HG03439 (cell line): ENCODE measurements around the gene IL1A.

Source experiments
- ATAC-seq: cut with Tn5 transposase; IDR thresholded peaks from one replicate; pipeline ENCODE4 v1.9.1; 2021; ENCODE audit warnings: mild to moderate bottlenecking, moderate library complexity; ENCODE audit not compliant: unreplicated experiment

The IL1A gene

DNA sequence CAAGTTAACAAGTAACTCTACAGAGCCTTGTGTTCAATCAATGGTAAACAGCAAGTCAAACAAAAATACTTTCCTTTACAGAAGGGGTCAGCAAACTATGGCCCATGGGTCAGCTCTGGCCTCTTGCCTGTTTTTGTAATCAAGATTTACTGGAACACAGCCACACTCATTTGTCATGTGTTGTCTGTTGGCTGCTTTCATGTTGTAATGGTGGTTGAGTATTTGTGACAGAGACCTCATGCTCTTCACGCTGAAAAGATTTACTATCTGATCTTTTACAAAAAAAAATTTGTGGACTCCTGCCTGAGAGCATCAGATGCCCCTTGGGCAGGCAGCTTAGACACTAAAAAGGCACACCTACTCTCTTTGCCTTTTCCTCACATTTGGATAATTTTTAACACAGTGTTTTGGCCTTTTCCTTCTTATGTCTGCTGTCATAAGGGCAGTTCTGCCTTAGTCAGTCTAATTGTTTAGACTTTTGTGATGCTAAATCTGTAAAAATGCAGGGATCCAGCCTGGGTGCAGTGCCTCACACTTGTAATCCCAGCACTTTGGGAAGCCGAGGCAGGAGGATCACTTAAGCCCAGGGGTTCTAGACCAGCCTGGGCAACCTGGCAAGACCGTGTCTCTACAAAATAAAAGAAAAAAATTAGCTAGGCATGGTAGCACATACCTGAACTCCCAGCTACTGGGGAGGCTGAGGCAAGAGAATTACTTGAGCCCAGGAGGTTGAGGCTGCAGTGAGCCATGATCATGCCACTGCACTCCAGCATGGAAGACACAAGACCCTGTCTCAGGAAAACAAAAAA, 34.0 kb upstream of the IL1A start:
- ATAC-seq: no peak

DNA sequence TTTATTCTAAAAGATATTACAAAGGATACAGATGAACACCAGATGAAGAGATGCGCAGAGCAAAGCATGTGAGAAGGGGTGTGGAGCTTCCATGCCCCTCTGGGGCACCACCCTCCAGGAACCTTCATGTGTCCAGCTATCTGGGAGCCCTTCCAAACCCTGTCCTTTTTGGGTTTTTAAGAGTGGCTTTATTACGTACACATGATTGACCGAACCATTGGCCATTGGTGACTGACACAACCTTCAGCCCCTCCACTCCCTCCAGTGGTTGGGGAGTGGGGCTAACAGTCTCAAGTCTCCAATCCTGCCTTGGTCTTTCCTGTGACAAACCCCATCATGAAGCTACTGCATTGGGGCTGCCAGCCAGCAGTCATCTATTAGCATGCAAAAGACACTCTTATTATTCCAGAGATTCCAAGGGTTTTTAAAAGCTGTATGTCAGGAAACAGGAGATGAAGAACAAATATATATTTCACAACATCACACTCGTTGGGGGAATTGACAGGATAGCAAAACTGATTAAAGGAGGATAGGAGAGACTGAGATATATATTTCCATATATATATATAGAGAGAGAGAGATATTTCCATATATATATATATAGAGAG, 32.9 kb upstream of the IL1A start:
- no peak for ATAC-seq

DNA sequence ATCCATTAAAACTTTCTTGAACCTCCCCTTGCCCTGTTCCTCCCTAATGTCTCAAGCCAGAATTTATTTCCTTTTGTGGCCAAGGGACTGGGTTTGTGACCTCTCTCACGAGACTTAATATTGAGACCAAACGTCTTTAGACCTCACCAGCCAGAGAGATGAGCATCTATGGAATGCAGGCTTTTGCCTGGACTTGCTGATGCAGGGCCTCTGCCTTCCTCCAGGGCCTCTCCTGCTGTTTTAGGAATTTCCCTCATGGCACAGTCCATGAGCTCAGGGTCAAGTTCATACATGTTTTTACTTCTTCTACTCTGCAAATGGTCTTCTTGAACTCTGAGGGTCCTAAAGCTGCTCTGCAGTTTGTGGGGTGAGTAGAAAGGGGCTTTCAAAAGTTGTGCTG, 30.0 kb upstream of the IL1A start:
- no peak for ATAC-seq

DNA sequence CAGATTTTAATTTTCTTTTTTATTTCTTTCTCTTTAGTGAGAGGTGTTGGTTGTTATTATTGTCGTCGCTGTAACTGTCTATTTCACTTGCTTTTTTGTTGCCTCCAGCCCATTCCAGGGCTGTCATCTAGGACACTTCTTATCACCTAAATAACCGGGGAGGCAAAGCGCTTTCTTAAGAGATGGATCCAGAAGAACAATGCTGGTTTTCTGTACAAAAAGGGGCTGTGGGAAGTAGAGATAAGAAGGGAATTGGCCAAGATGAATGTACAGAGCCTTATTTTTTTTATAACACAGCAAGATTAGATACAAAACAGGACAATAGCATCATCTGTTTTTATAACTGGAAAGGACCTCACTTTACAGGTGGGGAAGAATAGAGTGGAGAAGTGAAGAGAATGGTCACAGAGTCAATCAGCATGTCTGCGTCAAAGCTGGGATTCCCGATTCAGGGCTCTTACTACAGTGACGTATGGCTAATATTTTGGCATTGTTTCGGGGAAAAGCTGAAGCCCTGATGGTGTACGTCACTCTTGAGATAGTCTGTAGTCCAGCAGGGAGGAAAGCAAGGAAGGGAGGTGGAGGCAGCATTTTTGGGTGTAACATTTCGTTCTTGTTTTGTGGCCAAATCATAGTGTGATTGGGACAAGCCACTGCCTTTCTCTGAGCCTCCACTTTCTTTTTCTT, 29.1 kb upstream of the IL1A start:
- no peak for ATAC-seq

DNA sequence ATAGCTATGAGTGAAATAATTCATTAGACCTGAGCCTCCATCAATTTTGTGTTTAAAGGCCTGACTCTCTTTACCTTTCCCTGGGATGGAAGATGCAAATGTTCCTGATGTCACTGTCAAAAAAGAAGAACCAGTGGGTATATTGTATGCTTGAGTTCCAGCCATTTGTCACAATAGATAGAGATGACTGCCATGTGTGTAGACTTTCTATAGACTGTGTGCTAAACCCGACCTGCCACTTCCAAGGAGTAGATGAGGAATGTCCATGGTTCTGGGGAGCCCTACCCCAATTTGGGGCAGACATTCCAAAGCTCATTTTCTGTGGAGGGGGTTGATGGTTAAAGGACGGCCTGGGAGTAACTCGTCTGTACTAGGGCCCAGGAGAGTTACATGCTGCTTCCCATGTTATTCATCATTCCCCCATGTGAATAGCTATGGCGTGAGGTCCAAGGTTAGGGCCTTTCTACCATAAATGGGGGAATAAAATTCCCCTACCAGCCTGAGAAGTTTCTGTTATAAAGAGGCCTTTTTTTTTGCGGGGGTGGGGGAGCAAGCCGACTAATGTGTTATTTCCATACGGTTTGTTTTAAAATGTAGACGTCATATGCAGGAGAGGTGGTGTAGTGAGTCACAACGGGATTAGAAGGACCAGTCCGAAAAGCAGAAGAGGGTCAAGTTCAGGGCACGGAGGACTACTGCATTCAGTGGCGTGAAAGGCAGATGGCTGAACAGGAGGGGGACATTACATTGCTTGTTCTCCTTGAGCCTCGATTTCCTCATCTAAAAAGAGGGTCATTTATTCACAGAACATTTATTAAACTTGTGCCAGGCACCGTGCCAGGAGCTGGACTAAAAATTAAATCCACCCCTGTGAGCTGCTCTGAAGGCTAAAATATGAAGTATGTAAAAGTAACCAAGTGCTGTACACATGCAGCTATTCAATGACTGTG, 28.3 kb upstream of the IL1A start:
- ATAC-seq: no peak

DNA sequence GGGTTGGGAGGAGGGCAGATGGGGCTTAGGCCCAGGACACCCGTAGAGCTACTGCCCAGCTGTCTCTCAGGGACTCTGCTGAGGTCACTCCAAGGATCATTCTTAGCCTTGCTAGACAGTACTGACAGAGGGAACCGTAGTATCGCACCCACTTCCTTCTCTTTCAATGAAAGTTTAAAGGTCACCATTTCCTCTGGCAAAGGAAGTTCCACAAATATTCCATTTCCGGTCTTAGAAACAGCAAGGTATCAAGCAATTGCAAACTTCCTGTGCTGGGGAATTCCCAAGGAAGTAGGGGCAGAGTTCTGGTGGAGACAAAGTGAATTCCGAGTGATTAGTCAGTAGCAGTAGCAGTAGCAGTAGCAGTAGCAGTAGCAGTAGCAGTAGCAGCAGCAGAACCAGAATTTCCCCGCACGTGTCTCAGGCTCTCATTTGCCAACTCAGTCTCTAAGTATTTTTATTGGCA, 27.6 kb upstream of the IL1A start:
- ATAC-seq: no peak

DNA sequence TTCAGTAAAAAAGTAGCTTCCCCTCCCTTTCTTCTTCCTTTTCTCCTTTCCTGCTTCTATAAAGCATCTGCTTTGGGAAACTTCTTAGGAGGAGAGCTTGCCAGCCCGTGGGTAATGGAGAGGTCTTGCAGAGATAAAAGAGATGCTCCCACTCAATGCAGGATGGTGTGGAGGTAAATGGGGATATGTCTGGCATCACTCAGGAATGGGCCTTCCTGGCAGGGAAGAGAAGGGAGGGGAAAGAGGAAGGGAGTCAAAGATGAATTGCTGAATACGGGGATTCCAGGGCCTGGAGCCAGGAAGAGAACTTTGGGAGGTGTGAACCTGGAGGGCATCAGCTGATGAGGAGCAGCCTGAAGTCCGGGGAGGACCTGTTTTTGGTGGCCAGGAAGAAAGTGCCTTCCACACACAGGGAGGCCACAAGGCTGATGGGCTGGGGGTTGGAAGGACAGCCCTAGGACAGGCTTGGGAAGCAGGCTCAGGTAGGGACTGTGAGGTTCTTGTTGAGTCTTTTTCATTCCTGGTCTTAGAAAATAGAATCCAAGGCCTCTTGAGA, 27.1 kb upstream of the IL1A start:
- ATAC-seq: no peak

DNA sequence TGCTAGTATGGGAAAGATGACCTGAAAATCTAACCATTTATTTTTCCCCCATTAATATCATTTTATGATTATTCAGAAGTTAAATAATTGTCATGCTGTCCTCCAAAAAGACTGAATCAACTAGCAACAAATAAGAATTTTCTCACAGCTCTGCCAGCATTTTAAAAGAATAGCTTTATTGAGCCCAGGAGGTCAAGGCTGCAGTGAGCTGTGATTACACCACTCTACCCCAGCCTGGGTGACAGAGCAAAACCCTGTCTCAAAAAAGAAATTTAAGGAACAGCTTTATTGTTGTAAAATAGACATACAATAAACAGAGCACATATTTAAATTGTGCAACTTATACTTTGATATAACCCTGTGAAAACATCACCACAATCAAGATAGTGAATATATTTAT, 24.8 kb upstream of the IL1A start:
- no peak for ATAC-seq

DNA sequence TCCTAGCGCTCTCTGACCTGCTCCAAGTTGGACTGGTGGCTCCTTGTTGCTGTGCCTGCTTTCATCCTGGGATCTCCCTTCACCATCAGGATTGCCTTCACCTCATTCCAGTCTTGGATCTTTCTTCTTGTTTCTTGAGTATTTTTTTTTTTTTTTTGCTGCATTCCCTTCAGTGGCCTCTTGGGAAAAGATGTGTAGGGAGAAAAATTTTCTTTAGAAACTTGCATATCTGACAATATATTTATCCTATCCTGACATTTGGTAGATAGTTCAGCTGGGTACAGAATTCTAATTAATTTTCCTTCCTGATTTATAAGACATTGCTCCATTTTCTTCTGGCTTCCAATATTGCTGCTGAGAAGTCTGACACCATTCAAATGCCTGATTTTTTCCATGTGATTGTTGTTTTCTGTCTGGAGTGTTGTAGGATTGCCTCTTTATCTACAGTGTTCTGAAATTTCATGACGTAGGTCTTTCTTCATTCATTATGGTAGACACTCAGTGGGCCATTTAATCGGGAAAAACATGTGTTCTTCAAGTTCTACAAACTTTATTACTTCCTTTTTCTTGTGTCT, 23.0 kb upstream of the IL1A start:
- ATAC-seq: no peak

DNA sequence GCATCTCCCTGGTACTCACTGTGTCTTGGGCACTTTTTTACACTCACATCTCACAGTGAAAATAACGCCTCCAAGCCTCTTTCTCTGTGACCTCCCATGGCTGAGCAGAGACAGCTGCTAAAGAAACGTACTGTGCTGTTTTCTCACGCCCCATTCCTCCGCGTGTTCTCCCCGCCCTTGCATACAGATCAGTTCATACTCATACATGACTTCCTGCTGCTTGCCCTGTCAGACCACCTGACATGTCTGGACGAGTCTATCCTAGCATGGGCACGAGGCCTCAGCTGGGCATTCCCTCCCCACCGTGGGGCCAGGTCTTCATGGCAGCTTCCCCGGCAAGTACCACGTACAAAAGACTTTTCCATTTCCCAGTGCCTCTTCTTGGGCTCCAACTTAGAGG, 21.2 kb upstream of the IL1A start:
- ATAC-seq: peak; percentile 76

DNA sequence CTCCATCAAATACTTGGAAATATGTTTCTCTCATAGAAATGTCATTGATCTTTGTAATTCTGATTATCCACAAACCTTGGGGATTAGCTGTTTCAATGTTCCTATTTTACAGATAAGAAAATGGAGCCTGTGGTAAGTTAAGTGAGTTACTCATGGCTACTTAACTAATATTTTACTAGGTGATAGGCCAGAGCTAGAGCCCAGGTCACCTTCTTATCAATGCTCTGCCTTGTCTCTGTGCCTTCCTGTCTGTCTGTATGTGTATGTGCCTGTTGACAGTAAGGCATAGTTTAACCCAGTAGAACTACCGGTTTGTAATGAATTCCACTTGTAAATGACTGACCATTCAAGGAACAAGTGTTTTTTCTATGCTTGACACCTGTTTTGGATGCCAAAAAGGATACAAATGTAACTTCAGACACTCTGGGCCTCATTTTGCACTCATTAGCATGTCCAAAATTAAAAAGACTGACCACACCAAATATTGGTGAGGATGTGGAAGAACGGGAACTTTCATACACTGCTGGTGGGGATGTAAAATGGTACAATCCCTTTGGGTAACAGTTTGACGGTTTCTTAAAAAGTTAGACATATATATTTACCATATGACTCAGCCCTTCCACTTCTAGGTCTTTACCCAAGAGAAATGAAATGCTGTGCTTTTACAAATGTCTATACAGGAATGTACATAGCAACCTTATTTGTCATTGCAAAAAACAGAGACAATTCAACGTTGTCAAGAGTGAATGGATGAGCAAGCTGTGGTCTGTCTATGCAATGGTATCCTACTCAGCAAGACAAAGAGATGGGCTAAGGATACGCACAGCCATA, 19.6 kb upstream of the IL1A start:
- ATAC-seq: peak; percentile 51

DNA sequence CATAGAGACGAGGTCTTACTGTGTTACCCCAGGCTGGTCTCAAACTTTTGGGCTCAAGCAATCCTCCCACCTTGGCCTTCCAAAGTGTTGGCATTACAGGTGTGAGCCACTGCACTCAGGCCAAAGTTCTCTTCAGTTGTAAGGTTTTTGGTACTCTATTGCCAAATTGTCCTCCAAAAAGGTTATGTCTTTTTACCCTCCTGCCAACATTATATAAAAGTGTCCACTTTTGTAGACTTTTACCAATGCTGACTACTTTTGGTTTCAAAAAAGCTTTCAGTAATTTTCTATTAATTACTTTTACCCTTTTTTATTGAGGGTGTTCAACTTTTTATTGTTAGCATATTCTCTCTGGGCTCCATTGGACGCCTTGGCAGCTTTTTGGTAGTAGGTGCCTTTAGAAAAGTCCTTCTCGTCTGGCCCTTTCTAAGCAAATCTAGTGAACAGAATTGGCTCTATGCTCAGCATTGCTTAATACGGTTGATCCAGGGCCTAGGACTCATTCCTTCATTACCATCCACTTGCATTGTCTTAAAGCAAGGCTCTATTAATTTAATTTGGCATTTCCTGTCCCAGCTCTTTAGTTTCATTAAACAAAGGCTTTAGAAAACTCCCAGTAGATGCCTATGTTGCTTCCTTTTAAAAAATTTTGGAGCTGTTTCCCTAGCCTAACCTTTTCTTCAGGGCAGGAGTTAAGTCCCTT, 16.7 kb upstream of the IL1A start:
- ATAC-seq: no peak

DNA sequence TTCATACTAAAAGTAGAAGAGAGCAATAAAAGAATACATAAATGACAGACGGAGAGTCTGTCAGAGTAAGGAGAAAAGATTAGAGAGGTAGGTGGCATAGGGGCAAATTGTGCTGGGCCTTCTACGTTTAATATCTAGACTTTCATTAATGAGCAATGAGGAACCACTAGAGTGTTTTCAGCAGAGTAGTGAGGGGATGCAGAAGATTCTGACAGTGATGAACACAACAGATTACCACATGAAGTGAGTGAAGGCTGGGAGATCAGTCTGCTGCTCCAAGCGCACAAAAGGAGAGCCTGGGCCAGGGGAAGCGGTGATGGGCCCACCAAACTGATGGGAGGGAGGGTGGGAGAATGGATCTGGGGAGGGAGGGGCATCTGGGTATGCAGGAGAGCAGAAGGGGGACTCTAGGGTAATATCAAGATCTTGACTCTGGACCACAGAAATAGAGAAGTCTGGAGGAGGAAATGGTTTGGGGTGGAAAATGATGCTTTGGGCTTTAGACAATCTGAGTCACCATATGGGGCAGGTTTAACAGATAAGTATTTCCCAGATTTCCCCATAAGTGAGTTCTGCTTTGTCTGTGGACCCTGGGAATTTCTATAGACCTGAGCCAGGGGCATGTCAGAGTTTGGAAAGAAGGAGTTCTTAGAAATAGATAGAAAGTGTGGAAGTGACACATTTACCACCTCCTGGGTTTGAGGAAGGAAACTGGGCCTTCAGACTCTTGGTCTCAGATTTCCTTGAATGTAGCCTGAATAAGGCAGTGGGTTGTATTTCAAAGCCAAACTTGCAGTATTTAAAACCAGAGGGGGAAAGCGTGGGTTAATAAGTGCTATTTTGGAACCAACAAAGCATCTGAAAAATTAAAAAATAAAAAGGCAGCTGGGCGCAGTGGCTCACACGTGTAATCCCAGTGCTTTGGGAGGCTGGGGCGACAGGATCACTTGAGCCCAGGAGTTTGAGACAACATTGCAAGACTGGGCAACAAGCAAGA, 15.0 kb upstream of the IL1A start:
- no peak for ATAC-seq

DNA sequence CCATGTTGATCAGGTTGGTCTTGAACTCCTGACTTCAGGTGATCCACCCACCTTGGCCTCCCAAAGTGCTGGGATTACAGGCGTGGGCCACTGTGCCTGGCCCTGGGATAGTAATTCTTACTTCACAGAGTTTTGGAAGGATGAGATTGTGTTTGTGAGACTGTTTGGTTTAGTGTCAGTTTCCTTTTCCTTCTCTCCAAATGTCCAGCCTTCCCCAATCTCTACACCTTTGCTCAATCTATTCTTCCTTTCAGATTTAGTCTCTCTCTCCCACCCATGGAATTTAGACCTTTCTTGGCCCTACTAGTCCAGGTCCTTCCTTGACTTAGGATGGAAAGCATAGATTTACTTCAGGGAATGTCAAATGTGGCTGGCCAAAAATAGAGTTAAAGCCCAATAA, 12.2 kb upstream of the IL1A start:
- ATAC-seq: no peak

DNA sequence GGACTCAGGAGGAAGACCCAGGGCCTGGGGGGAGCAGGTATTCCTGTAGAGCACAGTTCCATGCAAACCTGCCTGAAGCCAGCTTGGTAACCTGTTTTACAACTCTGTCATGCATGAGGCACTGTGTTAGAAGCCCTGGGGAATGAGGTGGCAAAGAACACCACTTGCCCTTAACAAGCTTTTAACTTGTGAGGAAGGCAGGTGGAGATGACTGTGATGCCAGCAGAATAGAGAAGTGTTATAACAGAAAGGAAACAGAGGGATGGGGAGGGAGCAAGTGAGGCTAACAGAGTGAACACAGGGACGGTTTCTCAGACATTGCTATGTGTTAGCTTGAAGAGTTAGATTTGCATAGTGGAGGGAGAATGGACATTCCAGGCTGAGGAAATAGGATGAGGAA, 11.5 kb upstream of the IL1A start:
- no peak for ATAC-seq

DNA sequence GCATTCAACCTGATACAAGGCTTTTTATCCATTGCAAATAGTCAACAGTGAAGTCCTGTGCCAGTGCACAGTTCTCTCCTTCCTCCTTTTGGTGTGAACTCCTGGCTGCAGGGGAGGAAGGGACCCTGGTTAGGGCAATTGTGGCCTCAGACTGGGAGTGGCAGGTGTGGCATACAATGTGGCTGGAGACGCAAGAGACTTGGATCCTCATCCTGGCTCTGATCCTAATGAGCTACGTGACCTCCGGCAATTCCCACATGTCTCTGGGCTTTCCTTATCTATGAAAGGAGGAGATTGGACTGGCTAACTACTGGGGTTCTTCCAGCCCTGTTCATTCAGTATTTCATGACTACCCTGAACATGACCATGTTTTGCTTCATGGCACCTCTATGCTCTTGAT, 10.5 kb upstream of the IL1A start:
- ATAC-seq: no peak

DNA sequence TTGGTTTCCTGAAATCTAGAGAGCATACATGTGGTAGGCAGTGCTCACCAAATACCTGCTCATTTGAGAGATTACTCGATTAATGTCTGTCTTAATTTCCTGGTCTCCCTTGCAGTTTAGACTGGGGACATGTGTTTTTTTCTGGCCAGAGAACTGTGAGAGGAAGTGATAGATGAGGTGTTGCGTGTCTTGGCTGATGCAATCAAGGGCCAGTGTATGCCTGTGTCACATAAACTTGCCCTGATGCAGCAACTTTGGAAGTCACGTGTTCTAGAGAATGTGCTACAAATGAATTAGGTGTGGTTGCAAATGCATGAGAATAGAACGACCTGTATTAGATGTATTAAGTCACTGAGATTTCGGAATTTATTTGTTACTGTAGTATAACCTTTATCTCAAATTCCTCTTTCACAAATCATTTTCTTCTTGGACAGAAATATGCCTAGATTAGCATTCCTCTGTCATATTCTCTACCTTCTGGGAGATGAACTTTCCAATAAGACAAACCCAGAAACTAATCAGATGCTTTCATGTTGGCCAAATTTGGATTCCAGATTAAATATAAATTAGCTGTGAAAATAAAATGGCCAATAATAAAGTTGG, 9.9 kb upstream of the IL1A start:
- ATAC-seq: no peak
